Retinal pigment epithelial cell (primary cell): ENCODE results near the gene SLC22A17.

ENCODE experiments used
- DNase-seq: peaks from one replicate; pipeline ENCODE4 v3.0.0-alpha.2; 2010; ENCODE audit warnings: low read depth
- H3K4me3 ChIP-seq: 2 replicates; pipeline ENCODE4 v1.5.1; 2011; ENCODE audit warnings: mild to moderate bottlenecking, low read length, control low read depth, moderate library complexity
- CTCF ChIP-seq: conservative IDR thresholded peaks from 2 replicates; pipeline ENCODE4 v1.5.1; 2011; ENCODE audit warnings: low read depth, low read length, control low read depth, inconsistent platforms

SLC22A17 gene

DNA sequence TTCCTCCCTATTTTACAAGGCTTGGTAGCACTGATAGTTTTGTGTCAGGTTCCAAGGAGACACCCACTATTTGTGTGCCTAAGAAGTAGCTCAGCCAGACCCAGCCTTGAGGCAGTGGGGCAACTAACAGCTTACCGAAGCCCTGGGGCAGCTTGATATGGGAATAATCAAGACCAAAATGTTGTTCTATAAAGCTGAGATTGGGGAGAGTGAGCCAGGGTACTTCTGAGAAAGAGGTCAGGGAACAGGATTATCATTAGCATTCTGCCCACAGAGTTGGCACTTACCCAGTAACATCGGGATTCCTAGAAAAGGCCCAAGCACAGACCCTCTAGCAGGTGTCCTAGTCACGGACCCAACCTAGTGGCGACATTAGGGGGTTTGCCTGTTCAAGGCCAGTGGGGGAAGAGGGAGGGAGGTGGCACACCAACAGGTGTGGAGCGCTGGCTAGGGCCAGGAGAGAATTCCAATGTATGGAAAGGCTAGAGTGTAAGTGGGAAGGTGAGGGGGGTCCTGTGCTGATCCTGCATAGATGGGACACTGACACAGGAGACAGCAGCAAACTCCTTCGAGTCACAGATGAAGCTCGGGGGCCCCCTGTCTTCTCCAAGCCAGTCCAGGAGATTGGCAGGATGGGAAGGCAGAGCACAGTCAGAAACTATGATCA is 54.9 kb downstream of the SLC22A17 start:
- no peak for DNase-seq
- H3K4me3 ChIP-seq: no peak overlapping the region
- TF ChIP-seq CTCF: no peak

- H3K4me3 ChIP-seq: no peak overlapping the region
- TF ChIP-seq CTCF: no peak
- no peak for DNase-seq
Observed at GRCh38 chr14:23297096-23297495, 55.6 kb downstream of the SLC22A17 start.
